Epithelial cell of proximal tubule (primary cell): Measurements from ENCODE around the gene AKT3. TPM values are rescaled to one million over a fixed set of nuclear protein-coding genes. Genes with fewer than 3 reads are reported as not detected.
"Not testable (repeated sequence)": the region's sequence is repeated elsewhere in the genome, so short reads cannot be mapped to it uniquely, and the experiment has no call there.

Source experiments
- DNase-seq: peaks from one replicate; pipeline ENCODE4 v3.0.0-alpha.2; 2011; ENCODE audit warnings: low read depth
- H3K4me3 ChIP-seq: 2 replicates; pipeline ENCODE4 v1.5.1; 2011; ENCODE audit warnings: low read depth, mild to moderate bottlenecking, low read length
- total RNA-seq: library from RNA; depleted of rRNA; stranded (reverse); fragments of >200 nt; gene quantifications from 2 replicates; pipeline ENCODE4 v1.2.3, GENCODE V29; 2015
- TF ChIP-seq, protein P1 (sequence below): conservative IDR thresholded peaks from 2 replicates; pipeline ENCODE4 v1.5.1; 2012; ENCODE audit warnings: low read depth, mild to moderate bottlenecking, low read length

Gene AKT3
- total RNA-seq, 1 donor from 2014 or later = 12.2 TPM

DNA sequence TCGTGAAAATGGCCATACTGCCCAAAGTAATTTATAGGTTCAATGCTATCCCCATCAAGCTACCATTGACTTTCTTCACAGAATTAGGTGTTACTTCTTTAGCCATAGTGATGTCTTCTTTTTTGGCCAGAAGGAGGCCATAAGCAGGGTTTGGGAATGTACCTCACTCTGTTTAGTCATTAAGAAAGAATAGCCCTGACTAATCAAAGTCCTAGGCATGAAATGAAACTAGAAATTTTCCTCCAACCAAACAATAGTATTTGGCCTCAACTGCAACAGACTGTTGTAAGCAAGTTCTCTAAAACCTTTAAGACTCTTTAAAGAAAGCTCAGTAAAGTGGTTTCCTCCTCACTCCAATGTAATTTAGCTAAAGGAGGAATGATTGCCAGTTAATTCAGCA is 163.9 kb downstream of the AKT3 start:
- no peak for DNase-seq
- TF ChIP-seq, protein P1, sequence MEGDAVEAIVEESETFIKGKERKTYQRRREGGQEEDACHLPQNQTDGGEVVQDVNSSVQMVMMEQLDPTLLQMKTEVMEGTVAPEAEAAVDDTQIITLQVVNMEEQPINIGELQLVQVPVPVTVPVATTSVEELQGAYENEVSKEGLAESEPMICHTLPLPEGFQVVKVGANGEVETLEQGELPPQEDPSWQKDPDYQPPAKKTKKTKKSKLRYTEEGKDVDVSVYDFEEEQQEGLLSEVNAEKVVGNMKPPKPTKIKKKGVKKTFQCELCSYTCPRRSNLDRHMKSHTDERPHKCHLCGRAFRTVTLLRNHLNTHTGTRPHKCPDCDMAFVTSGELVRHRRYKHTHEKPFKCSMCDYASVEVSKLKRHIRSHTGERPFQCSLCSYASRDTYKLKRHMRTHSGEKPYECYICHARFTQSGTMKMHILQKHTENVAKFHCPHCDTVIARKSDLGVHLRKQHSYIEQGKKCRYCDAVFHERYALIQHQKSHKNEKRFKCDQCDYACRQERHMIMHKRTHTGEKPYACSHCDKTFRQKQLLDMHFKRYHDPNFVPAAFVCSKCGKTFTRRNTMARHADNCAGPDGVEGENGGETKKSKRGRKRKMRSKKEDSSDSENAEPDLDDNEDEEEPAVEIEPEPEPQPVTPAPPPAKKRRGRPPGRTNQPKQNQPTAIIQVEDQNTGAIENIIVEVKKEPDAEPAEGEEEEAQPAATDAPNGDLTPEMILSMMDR = no peak
- no peak overlapping the region for H3K4me3 ChIP-seq

- TF ChIP-seq, protein P1 = no peak
- no peak for DNase-seq
- H3K4me3 ChIP-seq = no peak overlapping the region
Observed at GRCh38 chr1:243680860-243681259, 169.2 kb downstream of the AKT3 start.

DNA sequence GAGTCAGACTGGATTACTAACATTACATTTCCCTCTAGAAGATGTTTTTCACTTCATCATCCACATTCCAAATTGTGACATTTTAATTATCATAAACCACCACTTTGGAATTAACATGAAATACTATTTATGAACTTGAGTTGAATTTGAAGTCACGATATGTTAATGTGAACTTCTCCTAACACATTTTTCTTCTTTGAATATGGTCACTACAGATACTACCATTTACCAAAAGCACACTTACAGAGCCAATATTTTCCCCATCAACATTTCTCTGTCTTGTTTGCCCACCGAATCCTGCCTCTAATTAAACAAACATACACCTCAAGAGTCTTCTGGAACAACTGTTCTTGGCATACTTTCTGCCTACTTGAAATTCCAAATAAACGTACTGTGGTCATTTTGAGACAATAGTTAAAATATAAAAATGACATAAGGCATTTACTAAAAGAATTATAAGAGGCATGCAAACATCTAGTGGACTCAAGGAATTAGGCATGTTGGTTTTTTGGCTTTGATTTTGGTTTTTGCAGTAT is 177.4 kb downstream of the AKT3 start:
- H3K4me3 ChIP-seq = no peak overlapping the region
- TF ChIP-seq, protein P1 = no peak
- DNase-seq = no peak

DNA sequence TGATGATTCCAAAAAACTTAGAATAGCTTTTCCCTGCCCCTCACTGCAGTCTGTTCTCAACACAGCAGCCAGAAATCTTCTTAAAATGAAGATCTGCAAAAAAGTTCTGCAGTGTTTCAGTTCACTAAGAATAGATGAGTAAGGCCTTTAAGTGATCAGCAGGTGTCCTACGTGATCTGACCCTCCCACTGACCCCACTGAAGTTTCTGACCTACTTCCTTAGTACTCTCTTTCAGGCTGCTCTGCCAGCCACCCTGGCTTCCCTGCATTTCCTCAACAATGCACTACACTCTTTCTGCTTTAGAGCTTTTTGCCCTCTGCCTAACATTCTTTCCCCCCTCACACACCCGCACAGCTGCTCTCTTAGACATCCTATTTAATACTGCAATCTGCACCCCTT is 182.5 kb downstream of the AKT3 start:
- H3K4me3 ChIP-seq = no peak overlapping the region
- DNase-seq = no peak
- TF ChIP-seq, protein P1 = no peak

- no peak for DNase-seq
- no peak overlapping the region for H3K4me3 ChIP-seq
- TF ChIP-seq, protein P1 = no peak
Observed at GRCh38 chr1:243667133-243667532, 182.9 kb downstream of the AKT3 start.

DNA sequence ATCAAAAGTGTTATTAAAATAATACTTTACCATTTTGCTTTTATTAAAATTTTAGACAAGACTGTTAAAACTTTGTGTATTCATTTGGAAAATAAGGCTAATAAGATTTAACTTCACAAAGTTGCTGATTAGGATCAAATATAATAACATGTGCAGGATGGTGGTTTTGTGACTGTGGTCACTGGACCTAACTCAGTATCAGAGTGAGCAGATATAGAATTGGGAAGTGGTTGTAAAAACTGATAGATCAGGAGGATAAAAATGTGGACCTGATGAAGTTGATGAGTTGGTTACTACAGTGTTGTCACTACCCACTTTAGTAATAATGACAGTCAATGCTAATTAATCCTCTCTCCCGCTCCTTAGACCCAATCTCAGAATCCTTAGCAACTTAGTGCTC is 186.4 kb downstream of the AKT3 start:
- no peak overlapping the region for H3K4me3 ChIP-seq
- DNase-seq = no peak
- TF ChIP-seq, protein P1 = no peak

- H3K4me3 ChIP-seq, DNase-seq: not testable (repeated sequence)
Observed at GRCh38 chr1:243662169-243662568, 187.9 kb downstream of the AKT3 start.
